Spleen (tissue), 11 donors: Measurements from ENCODE around the gene DHDH. TPM values are rescaled to one million over a fixed set of nuclear protein-coding genes. Genes with fewer than 3 reads are reported as not detected.
"Not testable (repeated sequence)": the region's sequence is repeated elsewhere in the genome, so short reads cannot be mapped to it uniquely, and the experiment has no call there.

Source experiments
- DNase-seq: peaks from one replicate; pipeline ENCODE4 v3.0.0-alpha.2; 2020
- H3K27ac ChIP-seq, 8 donors: fragments of 200-600 bp; sonication (generic) in 7 of 8; 1 replicate in 4 of 8; 2 replicates in 4 of 8; pipeline versions ENCODE4 v1.5.0 to v1.8.0; 2016 to 2021; ENCODE audit warnings: inconsistent platforms in 4 of 8, mild to moderate bottlenecking in 4 of 8, moderate library complexity in 1 of 8
- H3K27me3 ChIP-seq, 7 donors: fragments of 200-600 bp; sonication (generic) in 6 of 7; replicated peaks in 1 of 7; 1 replicate in 4 of 7; 2 replicates in 3 of 7; pipeline versions ENCODE4 v1.5.0 to v1.8.0; 2016 to 2021; ENCODE audit warnings: inconsistent platforms in 3 of 7, mild to moderate bottlenecking in 1 of 7
- H3K36me3 ChIP-seq, 6 donors: fragments of 200-600 bp; sonication (generic) in 5 of 6; 1 replicate in 4 of 6; 2 replicates in 2 of 6; pipeline versions ENCODE4 v1.5.0 to v1.8.0; 2016 to 2021; ENCODE audit warnings: inconsistent platforms in 2 of 6
- H3K4me1 ChIP-seq, 6 donors: fragments of 200-600 bp; sonication (generic) in 5 of 6; 1 replicate in 3 of 6; 2 replicates in 3 of 6; pipeline versions ENCODE4 v1.5.0 to v1.8.0; 2016 to 2021; ENCODE audit warnings: inconsistent platforms in 3 of 6
- H3K4me3 ChIP-seq, 8 donors: fragments of 200-600 bp; sonication (generic) in 7 of 8; 1 replicate in 4 of 8; 2 replicates in 4 of 8; pipeline versions ENCODE4 v1.5.0 to v1.8.0; 2016 to 2021; ENCODE audit warnings: inconsistent platforms in 4 of 8, mild to moderate bottlenecking in 4 of 8, moderate library complexity in 2 of 8
- H3K9me3 ChIP-seq, 8 donors: fragments of 200-600 bp; sonication (generic) in 7 of 8; 1 replicate in 4 of 8; 2 replicates in 4 of 8; pipeline versions ENCODE4 v1.5.0 to v1.8.0; 2016 to 2021; ENCODE audit warnings: inconsistent platforms in 4 of 8
- POLR2A ChIP-seq, 3 donors: fragments of 450-650 bp; IDR thresholded peaks; one replicate each; pipeline ENCODE4 v1.5.1; 2017; ENCODE audit warnings: antibody characterized with exemption in 3 of 3, mild to moderate bottlenecking in 1 of 3
- POLR2AphosphoS5 ChIP-seq, 3 donors: sonication (generic); formaldehyde crosslinking; IDR thresholded peaks; one replicate each; pipeline ENCODE4 v1.5.1; 2017; ENCODE audit warnings: antibody characterized with exemption in 3 of 3
- WGBS, 5 donors: extraction: QIAGEN DNeasy Blood & Tissue Kit in 3 of 5; methylation state at CpG; one replicate each; pipeline versions ENCODE4 v1.1.5 to v1.1.7; 2013 to 2018; 5-methylcytosine and 5-hydroxymethylcytosine counted together
- intact Hi-C: fragments of 100-400 bp; cut with DNase I; formaldehyde crosslinking; loops from one replicate; pipeline ENCODE4 v1.15.0; 2023; ENCODE audit warnings: low total_unique reads
- polyA plus RNA-seq, 3 donors: library from polyadenylated mRNA; stranded (reverse); fragments of 200-250 nt; gene quantifications; one replicate each; pipeline ENCODE4 v1.2.1, GENCODE V29; 2013
- total RNA-seq, 7 donors: library from RNA; depleted of rRNA in 3 of 7; stranded (reverse); fragments of >200 nt in 3 of 7; fragmentation: NEBNext Ultra II Directional in 4 of 7; extraction: Animal tissue kit (Norgen Biotek cat#: 25700) in 4 of 7; gene quantifications; one replicate each; pipeline versions ENCODE4 v1.1.0 to v1.2.1, GENCODE V29; 2016 to 2021
- TF ChIP-seq, protein P1 (sequence below), 11 experiments: fragments of 200-600 bp in 7 of 11; fragments of 450-650 bp in 4 of 11; sonication (generic) in 4 of 11; IDR thresholded peaks in 8 of 11; conservative IDR thresholded peaks in 3 of 11; 1 replicate in 7 of 11; 2 replicates in 4 of 11; pipeline versions ENCODE4 v1.4.0 to v1.8.0; 2016 to 2021; ENCODE audit warnings: antibody characterized with exemption in 11 of 11, inconsistent platforms in 4 of 11, mild to moderate bottlenecking in 1 of 11
- donor health status: healthy with polysubstance abuse.
- donor health status: DM: no; HTN: no; CAD: no; lungs with moderate emphysema.
- donor health status: DM: no; HTN: no; CAD: no.
- donor health status: Bipolar disorder and iron deficiency.
- donor health status: healthy.
- donor health status: DM: no; HTN: no; CAD: no.
- donor health status: DM: yes; HTN: yes; CAD: no.

The DHDH gene
- total and polyA plus RNA-seq, 10 donors = 0.51 to 4.5 (median 2.1) TPM; not detected in 1

- Histone ChIP-seq H3K4me1 (peaks cover 10 to 69% (median 45%) of the 10 kb centered on the region in 6 donors), H3K36me3 (peaks cover 0 to 86% (median 55%) of the 10 kb centered on the region in 6 donors), H3K4me3 (no peak overlapping the region), H3K27me3 (no peaks in the 10 kb centered on the region), H3K27ac (peak overlapping the region in 5 of 8 donors; percentile 20 to 79 (median 56)), H3K9me3 (no peaks in the 10 kb centered on the region)
- DNase-seq = no peak
- intact Hi-C loops = loop anchor here (10.0 kb wide), 1 partner anchor 49 kb away; the partner anchor contains the start of gene BAX
- whole genome bisulfite sequencing, 5 donors = 75 to 93% (median 87%) methylated on average over 13 to 14 of the region's 14 CpGs
- TF ChIP-seq, protein P1, sequence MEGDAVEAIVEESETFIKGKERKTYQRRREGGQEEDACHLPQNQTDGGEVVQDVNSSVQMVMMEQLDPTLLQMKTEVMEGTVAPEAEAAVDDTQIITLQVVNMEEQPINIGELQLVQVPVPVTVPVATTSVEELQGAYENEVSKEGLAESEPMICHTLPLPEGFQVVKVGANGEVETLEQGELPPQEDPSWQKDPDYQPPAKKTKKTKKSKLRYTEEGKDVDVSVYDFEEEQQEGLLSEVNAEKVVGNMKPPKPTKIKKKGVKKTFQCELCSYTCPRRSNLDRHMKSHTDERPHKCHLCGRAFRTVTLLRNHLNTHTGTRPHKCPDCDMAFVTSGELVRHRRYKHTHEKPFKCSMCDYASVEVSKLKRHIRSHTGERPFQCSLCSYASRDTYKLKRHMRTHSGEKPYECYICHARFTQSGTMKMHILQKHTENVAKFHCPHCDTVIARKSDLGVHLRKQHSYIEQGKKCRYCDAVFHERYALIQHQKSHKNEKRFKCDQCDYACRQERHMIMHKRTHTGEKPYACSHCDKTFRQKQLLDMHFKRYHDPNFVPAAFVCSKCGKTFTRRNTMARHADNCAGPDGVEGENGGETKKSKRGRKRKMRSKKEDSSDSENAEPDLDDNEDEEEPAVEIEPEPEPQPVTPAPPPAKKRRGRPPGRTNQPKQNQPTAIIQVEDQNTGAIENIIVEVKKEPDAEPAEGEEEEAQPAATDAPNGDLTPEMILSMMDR (IDR thresholded peaks at IDR 0.05 in 8 of 11, conservative IDR thresholded peaks at IDR 0.05 in 3 of 11) = no peak
- no peak for TF ChIP-seq POLR2A (IDR thresholded peaks at IDR 0.05)
- TF ChIP-seq POLR2AphosphoS5 (IDR thresholded peaks at IDR 0.05) = peak in 2 of 3 donors; percentile 16 to 40
Measured at GRCh38 chr19:48905664-48906063, 27.8 kb upstream of the DHDH start.

GRCh38 chr19:48906324-48906723, 27.2 kb upstream of the DHDH start:
- peaks cover 0 to 93% (median 62%) of the 10 kb centered on the region in 6 donors for H3K36me3 ChIP-seq
- peaks cover 10 to 62% (median 39%) of the 10 kb centered on the region in 6 donors for H3K4me1 ChIP-seq
- TF ChIP-seq POLR2AphosphoS5 (IDR thresholded peaks at IDR 0.05) (no peak), POLR2A (IDR thresholded peaks at IDR 0.05) (no peak)
- TF ChIP-seq, protein P1 (IDR thresholded peaks at IDR 0.05 in 8 of 11, conservative IDR thresholded peaks at IDR 0.05 in 3 of 11) = no peak
- H3K27me3 ChIP-seq = no peaks in the 10 kb centered on the region
- WGBS, 5 donors = 92 to 96% (median 94%) methylated on average over 10 of the region's 10 CpGs
- H3K4me3 ChIP-seq = no peak overlapping the region
- no peak for DNase-seq
- peak overlapping the region in 5 of 8 donors; percentile 36 to 82 (median 78) for H3K27ac ChIP-seq
- intact Hi-C loops = loop anchor here (10.0 kb wide), 1 partner anchor 48 kb away; the partner anchor contains the start of gene BAX
- H3K9me3 ChIP-seq = no peaks in the 10 kb centered on the region

- Histone ChIP-seq H3K4me3 (no peak overlapping the region), H3K27ac (peak overlapping the region; percentile 42 to 82 (median 75)), H3K4me1 (peaks cover 0 to 49% (median 26%) of the 10 kb centered on the region in 6 donors), H3K36me3 (peaks cover 0 to 93% (median 75%) of the 10 kb centered on the region in 6 donors), H3K9me3 (no peaks in the 10 kb centered on the region), H3K27me3 (no peaks in the 10 kb centered on the region)
- peak; percentile 87 for DNase-seq
- TF ChIP-seq POLR2AphosphoS5 (IDR thresholded peaks at IDR 0.05) = peak; percentile 78 to 87 (median 84)
- TF ChIP-seq POLR2A (IDR thresholded peaks at IDR 0.05) = no peak
- TF ChIP-seq, protein P1 (IDR thresholded peaks at IDR 0.05 in 8 of 11, conservative IDR thresholded peaks at IDR 0.05 in 3 of 11) = no peak
- intact Hi-C loops = loop anchor here (10.0 kb wide), 1 partner anchor 47 kb away; the partner anchor contains the start of gene BAX
- WGBS, 5 donors = 55 to 80% (median 74%) methylated on average over 14 of the region's 14 CpGs
Measured at GRCh38 chr19:48907671-48908070, 25.8 kb upstream of the DHDH start.

DNA sequence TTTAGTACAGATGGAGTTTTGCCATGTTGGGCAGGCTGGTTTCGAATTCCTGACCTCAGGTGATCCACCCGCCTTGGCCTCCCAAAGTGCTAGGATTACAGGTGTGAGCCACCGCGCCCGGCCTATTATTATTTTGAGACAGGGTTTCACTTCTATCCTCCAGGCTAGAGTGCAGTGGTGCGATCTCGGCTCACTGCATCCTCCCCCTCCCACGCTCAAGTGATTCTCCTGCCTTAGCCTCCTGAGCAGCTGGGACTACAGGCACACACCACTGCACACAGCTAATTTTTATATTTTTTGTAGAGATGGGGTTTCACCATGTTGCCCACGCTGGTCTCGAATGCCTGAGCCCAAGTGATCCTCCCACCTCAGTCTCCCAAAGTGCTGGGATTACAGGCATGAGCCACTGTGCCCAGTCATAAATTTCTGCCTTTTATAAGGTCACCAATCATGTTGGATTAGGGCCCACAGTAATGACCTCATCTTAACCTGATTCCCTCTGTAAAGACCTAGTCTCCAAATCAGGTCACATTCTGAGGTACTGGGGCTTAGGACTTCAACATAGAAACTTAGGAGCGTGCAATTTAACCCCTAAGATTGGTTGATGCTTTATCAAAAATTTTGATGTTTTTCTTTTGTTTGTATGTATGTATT, 23.9 kb upstream of the DHDH start:
- Histone ChIP-seq H3K27ac (peak overlapping the region; percentile 27 to 79 (median 64)), H3K36me3 (peaks cover 0 to 100% (median 88%) of the 10 kb centered on the region in 6 donors), H3K4me1 (peaks cover 0 to 43% (median 21%) of the 10 kb centered on the region in 6 donors)
- not testable (repeated sequence) for H3K27me3 ChIP-seq, H3K4me3 ChIP-seq, H3K9me3 ChIP-seq, DNase-seq
- intact Hi-C loops = loop anchor here (10.0 kb wide), 1 partner anchor 45 kb away; the partner anchor contains the start of gene BAX
- WGBS, 5 donors = 68 to 85% (median 81%) methylated on average over 11 of the region's 11 CpGs
